ENCODE data around the gene GADD45G.

GRCh38 chr9:89641980-89642379 is 37.2 kb downstream of the GADD45G start:
- TF ChIP-seq CTCF (IDR thresholded peaks at IDR 0.05; ENCODE audit: control extremely low read depth in 1 of 3, insufficient read depth in 1 of 3, low read depth in 1 of 3, low read length in 3 of 3): no peak
- TF ChIP-seq KDM1A (IDR thresholded peaks at IDR 0.05; ENCODE audit: borderline replicate concordance, low read length): no peak
- no peak for TF ChIP-seq POLR2A (IDR thresholded peaks at IDR 0.05; ENCODE audit: control extremely low read depth in 1 of 2, low read depth in 2 of 2, low read length in 2 of 2)
- no peak for TF ChIP-seq MAX (IDR thresholded peaks at IDR 0.05)
- TF ChIP-seq JUND (IDR thresholded peaks at IDR 0.05; ENCODE audit: low read length): no peak
- no peak for TF ChIP-seq EP300 (IDR thresholded peaks at IDR 0.05; ENCODE audit: borderline replicate concordance in 1 of 2, low read depth in 2 of 2, low read length in 2 of 2)
- TF ChIP-seq SIX5 (IDR thresholded peaks at IDR 0.05; ENCODE audit: low read depth, low read length): no peak
